Body of pancreas (tissue), 4 donors: ENCODE data around the gene CLUH.

Experiments used
- CTCF ChIP-seq, 7 experiments: fragments of 450-650 bp in 4 of 7; fragments of 200-600 bp in 3 of 7; sonication (generic) in 3 of 7; IDR thresholded peaks; one replicate each; pipeline ENCODE4 v1.5.1; 2016 to 2019; ENCODE audit warnings: antibody characterized with exemption in 7 of 7
- POLR2A ChIP-seq, 3 donors: fragments of 450-650 bp; IDR thresholded peaks; one replicate each; pipeline ENCODE4 v1.6.1; 2016; ENCODE audit warnings: antibody characterized with exemption in 3 of 3, mild to moderate bottlenecking in 2 of 3

GRCh38 chr17:2718150-2718938 is 6.8 kb upstream of the CLUH start:
- TF ChIP-seq CTCF (IDR thresholded peaks at IDR 0.05) (no peak), POLR2A (IDR thresholded peaks at IDR 0.05) (no peak)
